AG04449 (cell line): Measurements from ENCODE around the gene JMJD1C.
"Not testable (repeated sequence)": the region's sequence is repeated elsewhere in the genome, so short reads cannot be mapped to it uniquely, and the experiment has no call there.

Source experiments
- CTCF ChIA-PET: fragments of 350-600 bp; formaldehyde crosslinking; extraction: SDS; loops from one replicate; lab custom pipeline; 2021; ENCODE audit warnings: antibody characterized with exemption; lab: Yijun Ruan, JAX
- POLR2A ChIA-PET: fragments of 400-600, 350-600 bp; formaldehyde crosslinking; extraction: SDS; loops from one replicate; lab custom pipeline; 2020; ENCODE audit warnings: antibody characterized with exemption, inconsistent platforms; lab: Yijun Ruan, JAX
- DNase-seq: peaks from one replicate; pipeline ENCODE4 v3.0.0-alpha.2; 2010; ENCODE audit warnings: low read depth, low spot score
- H3K4me3 ChIP-seq: 2 replicates; pipeline ENCODE4 v1.5.1; 2011; ENCODE audit warnings: low read depth, mild to moderate bottlenecking, control low read depth, low read length
- TF ChIP-seq, protein P1 (sequence below): IDR thresholded peaks from one replicate; pipeline ENCODE4 v1.5.1; 2011; ENCODE audit warnings: mild to moderate bottlenecking, moderate library complexity, low read length, control low read depth, inconsistent platforms; ENCODE audit not compliant: insufficient read depth; ENCODE audit errors: missing control alignments

The JMJD1C gene

DNA sequence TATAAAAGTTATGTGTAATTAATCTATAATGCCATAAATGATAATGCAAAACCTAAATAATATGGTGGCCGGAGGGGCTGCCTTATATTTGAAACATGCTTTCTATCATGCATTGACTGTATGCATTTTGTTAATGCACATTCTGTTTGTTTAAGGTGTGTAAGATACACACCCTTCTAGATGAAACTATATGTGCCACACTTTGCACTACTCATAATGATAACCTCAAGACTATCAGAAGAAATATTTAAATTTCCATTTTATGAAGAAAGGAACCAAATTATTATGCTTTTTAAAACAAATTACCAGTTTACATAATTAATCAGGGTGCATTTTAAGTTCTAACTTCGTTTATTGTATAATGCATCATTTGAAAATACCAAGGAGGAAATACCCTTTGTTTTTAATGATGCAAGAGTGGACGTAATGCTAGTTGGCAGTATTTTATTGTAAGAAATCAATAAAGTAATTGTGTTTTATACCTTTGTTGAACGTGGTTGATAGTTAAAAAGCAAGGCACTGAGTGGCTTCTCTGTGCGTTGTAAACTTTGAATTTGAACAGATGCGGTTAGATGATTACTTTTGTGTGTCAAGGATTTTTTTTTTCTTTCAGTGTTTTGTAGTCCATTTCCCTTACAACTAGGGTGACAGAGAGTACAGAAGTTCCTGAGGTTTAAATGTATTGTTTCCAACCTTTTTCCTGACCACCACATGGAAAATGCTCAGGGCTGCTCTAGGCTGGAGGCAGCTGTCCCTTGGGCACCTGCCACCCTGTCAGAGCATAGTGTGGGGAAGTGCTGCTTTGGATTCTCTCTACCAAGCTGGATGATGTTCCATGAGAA is 311.0 kb downstream of the JMJD1C start:
- TF ChIP-seq, protein P1, sequence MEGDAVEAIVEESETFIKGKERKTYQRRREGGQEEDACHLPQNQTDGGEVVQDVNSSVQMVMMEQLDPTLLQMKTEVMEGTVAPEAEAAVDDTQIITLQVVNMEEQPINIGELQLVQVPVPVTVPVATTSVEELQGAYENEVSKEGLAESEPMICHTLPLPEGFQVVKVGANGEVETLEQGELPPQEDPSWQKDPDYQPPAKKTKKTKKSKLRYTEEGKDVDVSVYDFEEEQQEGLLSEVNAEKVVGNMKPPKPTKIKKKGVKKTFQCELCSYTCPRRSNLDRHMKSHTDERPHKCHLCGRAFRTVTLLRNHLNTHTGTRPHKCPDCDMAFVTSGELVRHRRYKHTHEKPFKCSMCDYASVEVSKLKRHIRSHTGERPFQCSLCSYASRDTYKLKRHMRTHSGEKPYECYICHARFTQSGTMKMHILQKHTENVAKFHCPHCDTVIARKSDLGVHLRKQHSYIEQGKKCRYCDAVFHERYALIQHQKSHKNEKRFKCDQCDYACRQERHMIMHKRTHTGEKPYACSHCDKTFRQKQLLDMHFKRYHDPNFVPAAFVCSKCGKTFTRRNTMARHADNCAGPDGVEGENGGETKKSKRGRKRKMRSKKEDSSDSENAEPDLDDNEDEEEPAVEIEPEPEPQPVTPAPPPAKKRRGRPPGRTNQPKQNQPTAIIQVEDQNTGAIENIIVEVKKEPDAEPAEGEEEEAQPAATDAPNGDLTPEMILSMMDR, result no peak
- no peak overlapping the region for H3K4me3 ChIP-seq
- CTCF ChIA-PET, result interaction anchor here (0.8 to 5.0 kb wide), 7 partner anchors 13 to 717 kb away, joined by 3 to 56 read pairs (median 4); no protein-coding TSS in a partner anchor
- POLR2A ChIA-PET, result no interaction called here
- no peak for DNase-seq

DNA sequence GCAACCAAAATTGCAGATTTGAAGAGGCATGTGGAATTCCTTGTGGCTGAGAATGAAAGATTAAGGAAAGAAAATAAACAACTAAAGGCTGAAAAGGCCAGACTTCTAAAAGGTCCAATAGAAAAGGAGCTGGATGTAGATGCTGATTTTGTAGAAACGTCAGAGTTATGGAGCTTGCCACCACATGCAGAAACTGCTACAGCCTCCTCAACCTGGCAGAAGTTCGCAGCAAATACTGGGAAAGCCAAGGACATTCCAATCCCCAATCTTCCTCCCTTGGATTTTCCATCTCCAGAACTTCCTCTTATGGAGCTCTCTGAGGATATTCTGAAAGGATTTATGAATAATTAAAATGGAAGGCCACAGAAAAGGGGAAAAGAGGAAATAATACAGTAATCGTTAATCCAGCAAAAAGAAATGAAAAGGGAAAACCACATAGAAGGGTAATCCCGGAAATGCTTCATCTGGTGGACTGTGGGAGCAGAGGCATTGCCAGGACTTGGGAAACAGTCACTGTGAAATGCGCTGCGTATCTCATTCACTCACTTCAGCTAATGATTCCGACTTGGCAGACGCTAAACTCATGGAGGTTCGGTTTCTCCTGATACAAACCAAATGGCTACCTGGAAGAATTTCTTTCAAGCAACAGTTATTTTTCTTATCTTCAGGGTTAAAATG is 311.8 kb downstream of the JMJD1C start:
- POLR2A ChIA-PET, H3K4me3 ChIP-seq, CTCF ChIA-PET, DNase-seq: not testable (repeated sequence)

GRCh38 chr10:63150745-63151144 is 315.0 kb downstream of the JMJD1C start:
- POLR2A ChIA-PET, result no interaction called here
- no peak for DNase-seq
- H3K4me3 ChIP-seq, result no peak overlapping the region
- TF ChIP-seq, protein P1, result no peak
- CTCF ChIA-PET, result interaction anchor here (0.9 to 2.1 kb wide), 3 partner anchors 11 to 714 kb away, joined by 3 to 8 read pairs (median 3); no protein-coding TSS in a partner anchor

DNA sequence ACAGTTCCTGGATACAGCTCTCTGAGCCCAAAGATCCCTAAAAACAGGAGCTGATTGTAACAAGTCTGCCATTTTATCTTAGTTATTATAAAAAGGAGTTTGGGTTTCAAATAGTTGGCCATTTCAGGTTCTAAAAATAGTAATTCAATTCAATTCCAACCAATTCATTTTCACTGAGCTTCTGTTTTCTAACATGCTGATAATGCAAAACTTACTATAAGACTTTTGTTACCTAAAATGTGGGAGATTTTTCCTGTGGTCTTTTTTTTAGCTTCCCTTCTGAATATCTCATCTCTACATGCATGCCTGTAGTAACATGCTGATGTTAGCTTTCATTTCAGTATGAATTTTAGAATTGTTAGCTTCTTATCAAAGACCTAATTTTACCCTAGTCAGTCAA is 319.3 kb downstream of the JMJD1C start:
- DNase-seq, result no peak
- H3K4me3 ChIP-seq, result no peak overlapping the region
- ChIA-PET POLR2A (interaction anchor here (1.6 kb wide), 1 partner anchor 13 kb away, joined by 9 read pairs; the partner anchor contains the start of gene NRBF2), CTCF (interaction anchor here (1.2 to 3.7 kb wide), 8 partner anchors 10 to 709 kb away, joined by 3 to 51 read pairs (median 6); partner anchors contain the start of gene NRBF2)
- TF ChIP-seq, protein P1, result no peak

- H3K4me3 ChIP-seq, result no peak overlapping the region
- ChIA-PET CTCF (interaction anchor here (0.8 to 3.7 kb wide), 10 partner anchors 9 to 708 kb away, joined by 3 to 51 read pairs (median 6); partner anchors contain the start of gene NRBF2), POLR2A (interaction anchor here (1.6 kb wide), 1 partner anchor 12 kb away, joined by 9 read pairs; the partner anchor contains the start of gene NRBF2)
- DNase-seq, result no peak
- TF ChIP-seq, protein P1, result no peak
These were observed 320.0 kb downstream of the JMJD1C start for GRCh38 chr10:63145782-63146181.

- CTCF ChIA-PET, result interaction anchor here (1.0 to 3.7 kb wide), 3 partner anchors 13 to 23 kb away, joined by 5 to 51 read pairs (median 5); no protein-coding TSS in a partner anchor
- POLR2A ChIA-PET, result no interaction called here
- H3K4me3 ChIP-seq, result no peak overlapping the region
- TF ChIP-seq, protein P1, result no peak
- DNase-seq, result no peak
These were observed 321.8 kb downstream of the JMJD1C start for GRCh38 chr10:63143987-63144386.
